ENCODE measurements around the gene FOXM1. TPM values are rescaled to one million over a fixed set of nuclear protein-coding genes. Genes with fewer than 3 reads are reported as not detected.

Gene FOXM1
- total and polyA plus RNA-seq, 2 donors, result 0.49 to 6.2 TPM

- WGBS, result 77% methylated on average over 9 of the region's 9 CpGs
- Histone ChIP-seq H3K4me3 (ENCODE audit: low read depth, low read length) (no peak overlapping the region), H3K4me1 (ENCODE audit: insufficient read depth) (no peaks in the 10 kb centered on the region), H3K27ac (ENCODE audit: low read depth) (no peak overlapping the region), H3K36me3 (ENCODE audit: insufficient read depth) (peaks cover under 1% of the 10 kb centered on the region)
- no peak for DNase-seq (ENCODE audit: extremely low spot score)
Measured at GRCh38 chr12:2844786-2845185, 32.2 kb downstream of the FOXM1 start.

- no peak overlapping the region for H3K4me3 ChIP-seq (ENCODE audit: low read depth, low read length)
- H3K36me3 ChIP-seq (ENCODE audit: insufficient read depth), result peaks cover 2% of the 10 kb centered on the region
- H3K4me1 ChIP-seq (ENCODE audit: insufficient read depth), result no peaks in the 10 kb centered on the region
- WGBS, result 79% methylated on average over 5 of the region's 5 CpGs
- no peak overlapping the region for H3K27ac ChIP-seq (ENCODE audit: low read depth)
- DNase-seq (ENCODE audit: extremely low spot score), result no peak
Measured at GRCh38 chr12:2842948-2843347, 34.0 kb downstream of the FOXM1 start.

- H3K27ac ChIP-seq (ENCODE audit: low read depth), result no peak overlapping the region
- 52% methylated on average over 9 of the region's 9 CpGs for WGBS
- H3K4me3 ChIP-seq (ENCODE audit: low read depth, low read length), result no peak overlapping the region
- no peak for DNase-seq (ENCODE audit: extremely low spot score)
- H3K36me3 ChIP-seq (ENCODE audit: insufficient read depth), result peaks cover 2% of the 10 kb centered on the region
- H3K4me1 ChIP-seq (ENCODE audit: insufficient read depth), result no peaks in the 10 kb centered on the region
Measured at GRCh38 chr12:2841056-2841650, 35.8 kb downstream of the FOXM1 start.

- Histone ChIP-seq H3K4me3 (ENCODE audit: low read depth, low read length) (no peak overlapping the region), H3K36me3 (ENCODE audit: insufficient read depth) (peaks cover 2% of the 10 kb centered on the region), H3K27ac (ENCODE audit: low read depth) (no peak overlapping the region), H3K4me1 (ENCODE audit: insufficient read depth) (no peaks in the 10 kb centered on the region)
- WGBS, result 91% methylated on average over 8 of the region's 8 CpGs
- DNase-seq (ENCODE audit: extremely low spot score), result no peak
Measured at GRCh38 chr12:2836574-2836973, 40.4 kb downstream of the FOXM1 start.

GRCh38 chr12:2835691-2836403 is 41.1 kb downstream of the FOXM1 start:
- no peaks in the 10 kb centered on the region for H3K4me1 ChIP-seq (ENCODE audit: insufficient read depth)
- peaks cover 2% of the 10 kb centered on the region for H3K36me3 ChIP-seq (ENCODE audit: insufficient read depth)
- no peak overlapping the region for H3K27ac ChIP-seq (ENCODE audit: low read depth)
- no peak for DNase-seq (ENCODE audit: extremely low spot score)
- H3K4me3 ChIP-seq (ENCODE audit: low read depth, low read length), result no peak overlapping the region
- WGBS, result 50% methylated on average over 4 of the region's 4 CpGs

GRCh38 chr12:2834581-2835491 is 42.1 kb downstream of the FOXM1 start, which contains the start of gene NRIP2:
Gene NRIP2, minus strand, starts transcription at chr12:2835035. Its CDS starts 52 bp downstream, at chr12:2834983.
- DNase-seq (ENCODE audit: extremely low spot score), result peak; percentile 53
- 11% methylated on average over 32 of the region's 32 CpGs for WGBS
- Histone ChIP-seq H3K27ac (ENCODE audit: low read depth) (no peak within 1 kb of the TSS), H3K4me3 (ENCODE audit: low read depth, low read length) (no peak within 1 kb of the TSS), H3K4me1 (ENCODE audit: insufficient read depth) (no peaks in the 10 kb centered on the region), H3K36me3 (ENCODE audit: insufficient read depth) (peaks cover 2% of the 10 kb centered on the region)

GRCh38 chr12:2833810-2834209 is 43.2 kb downstream of the FOXM1 start:
- no peak overlapping the region for H3K27ac ChIP-seq (ENCODE audit: low read depth)

GRCh38 chr12:2833327-2833726 is 43.6 kb downstream of the FOXM1 start:
- WGBS, result 56% methylated on average over 5 of the region's 5 CpGs
- H3K4me3 ChIP-seq (ENCODE audit: low read depth, low read length), result no peak overlapping the region

More at GRCh38 chr12:2833810-2834209, 43.2 kb downstream of the FOXM1 start:
- Histone ChIP-seq H3K4me1 (ENCODE audit: insufficient read depth) (no peaks in the 10 kb centered on the region), H3K36me3 (ENCODE audit: insufficient read depth) (no peaks in the 10 kb centered on the region), H3K4me3 (ENCODE audit: low read depth, low read length) (no peak overlapping the region)
- DNase-seq (ENCODE audit: extremely low spot score), result no peak
- 74% methylated on average over 9 of the region's 9 CpGs for WGBS

GRCh38 chr12:2832550-2833127 is 44.3 kb downstream of the FOXM1 start:
- Histone ChIP-seq H3K4me3 (ENCODE audit: low read depth, low read length) (no peak overlapping the region), H3K36me3 (ENCODE audit: insufficient read depth) (no peaks in the 10 kb centered on the region), H3K27ac (ENCODE audit: low read depth) (no peak overlapping the region), H3K4me1 (ENCODE audit: insufficient read depth) (no peaks in the 10 kb centered on the region)
- WGBS, result 68% methylated on average over 6 of the region's 6 CpGs
- no peak for DNase-seq (ENCODE audit: extremely low spot score)

More at GRCh38 chr12:2833327-2833726, 43.6 kb downstream of the FOXM1 start:
- no peaks in the 10 kb centered on the region for H3K36me3 ChIP-seq (ENCODE audit: insufficient read depth)
- no peak for DNase-seq (ENCODE audit: extremely low spot score)
- H3K4me1 ChIP-seq (ENCODE audit: insufficient read depth), result no peaks in the 10 kb centered on the region
- H3K27ac ChIP-seq (ENCODE audit: low read depth), result no peak overlapping the region

- no peaks in the 10 kb centered on the region for H3K4me1 ChIP-seq (ENCODE audit: insufficient read depth)
- H3K4me3 ChIP-seq (ENCODE audit: low read depth, low read length), result no peak overlapping the region
- peaks cover 4% of the 10 kb centered on the region for H3K36me3 ChIP-seq (ENCODE audit: insufficient read depth)
- WGBS, result 94% methylated on average over 6 of the region's 6 CpGs
- no peak for DNase-seq (ENCODE audit: extremely low spot score)
- no peak overlapping the region for H3K27ac ChIP-seq (ENCODE audit: low read depth)
Measured at GRCh38 chr12:2829275-2829674, 47.7 kb downstream of the FOXM1 start.

- DNase-seq (ENCODE audit: extremely low spot score), result no peak
- Histone ChIP-seq H3K4me3 (ENCODE audit: low read depth, low read length) (no peak overlapping the region), H3K27ac (ENCODE audit: low read depth) (no peak overlapping the region), H3K36me3 (ENCODE audit: insufficient read depth) (peaks cover 4% of the 10 kb centered on the region), H3K4me1 (ENCODE audit: insufficient read depth) (no peaks in the 10 kb centered on the region)
- 87% methylated on average over 14 of the region's 14 CpGs for WGBS
Measured at GRCh38 chr12:2826721-2827515, 50.1 kb downstream of the FOXM1 start.

- Histone ChIP-seq H3K4me3 (ENCODE audit: low read depth, low read length) (no peak overlapping the region), H3K27ac (ENCODE audit: low read depth) (no peak overlapping the region), H3K4me1 (ENCODE audit: insufficient read depth) (no peaks in the 10 kb centered on the region), H3K36me3 (ENCODE audit: insufficient read depth) (peaks cover 4% of the 10 kb centered on the region)
- WGBS, result 96% methylated on average over 3 of the region's 3 CpGs
- DNase-seq (ENCODE audit: extremely low spot score), result no peak
Measured at GRCh38 chr12:2826036-2826435, 50.9 kb downstream of the FOXM1 start.

GRCh38 chr12:2825132-2825531 is 51.8 kb downstream of the FOXM1 start:
- 76% methylated on average over 4 of the region's 4 CpGs for WGBS
- H3K4me3 ChIP-seq (ENCODE audit: low read depth, low read length), result no peak overlapping the region
- no peaks in the 10 kb centered on the region for H3K4me1 ChIP-seq (ENCODE audit: insufficient read depth)
- DNase-seq (ENCODE audit: extremely low spot score), result no peak
- no peak overlapping the region for H3K27ac ChIP-seq (ENCODE audit: low read depth)
- H3K36me3 ChIP-seq (ENCODE audit: insufficient read depth), result peaks cover 4% of the 10 kb centered on the region
